Activated CD8-positive, alpha-beta T cell treated with anti-CD3 and anti-CD28 coated beads for 36 hours (primary cell): ENCODE measurements around the gene VIL1. TPM values are rescaled to one million over a fixed set of nuclear protein-coding genes. Genes with fewer than 3 reads are reported as not detected.

Experiments used
- ATAC-seq: fragments of 200-7000 bp; cut with Tn5 transposase; one replicate; pipeline ENCODE4 v1.10.0; 2021; ENCODE audit warnings: mild to moderate bottlenecking, moderate library complexity
- CTCF ChIA-PET: fragments of 350-600 bp; sonication (Branson Sonifier 250); formaldehyde crosslinking; loops from one replicate; lab custom pipeline; 2021; ENCODE audit warnings: antibody characterized with exemption; lab: Charles Lee
- POLR2A ChIA-PET: fragments of 350-600 bp; sonication (Branson Sonifier 250); formaldehyde crosslinking; loops from one replicate; lab custom pipeline; 2021; ENCODE audit warnings: antibody characterized with exemption; lab: Charles Lee
- DNase-seq: peaks from one replicate; pipeline ENCODE4 v3.0.0-alpha.2; 2020
- H3K27ac Mint-ChIP-seq: one replicate; pipeline ENCODE4 v1.8.0; 2021; ENCODE audit warnings: mild to moderate bottlenecking, mixed read lengths
- H3K27me3 Mint-ChIP-seq: one replicate; pipeline ENCODE4 v1.8.0; 2021; ENCODE audit warnings: mixed read lengths
- H3K36me3 Mint-ChIP-seq: one replicate; pipeline ENCODE4 v1.8.0; 2021; ENCODE audit warnings: low read depth, mixed read lengths
- H3K4me1 Mint-ChIP-seq: one replicate; pipeline ENCODE4 v1.8.0; 2021; ENCODE audit warnings: low read depth, mixed read lengths
- H3K4me3 Mint-ChIP-seq: one replicate; pipeline ENCODE4 v1.8.0; 2021; ENCODE audit warnings: mild to moderate bottlenecking, moderate library complexity, mixed read lengths
- H3K9me3 Mint-ChIP-seq: one replicate; pipeline ENCODE4 v1.8.0; 2021; ENCODE audit warnings: mixed read lengths
- CTCF ChIP-seq: fragments of 200-600 bp; IDR thresholded peaks from one replicate; pipeline ENCODE4 v1.8.0; 2022; ENCODE audit warnings: antibody characterized with exemption, mild to moderate bottlenecking
- intact Hi-C: fragments of 100-400 bp; cut with micrococcal nuclease; formaldehyde crosslinking; loops from one replicate; pipeline ENCODE4 v1.10.0; 2022
- total RNA-seq, 2 experiments: library from RNA; stranded (reverse); gene quantifications; one replicate each; pipeline ENCODE4 v1.2.3, GENCODE V29; 2021

Gene VIL1
- total RNA-seq, 2 experiments from 2014 or later = not detected

GRCh38 chr2:218445602-218446001, 26.7 kb downstream of the VIL1 start:
- Mint-ChIP-seq H3K36me3 (peaks cover 32% of the 10 kb centered on the region), H3K4me1 (no peaks in the 10 kb centered on the region), H3K4me3 (no peak overlapping the region), H3K9me3 (no peaks in the 10 kb centered on the region), H3K27me3 (no peaks in the 10 kb centered on the region), H3K27ac (no peak overlapping the region)
- intact Hi-C loops = no loop called here
- ATAC-seq (no peak), DNase-seq (no peak)
- ChIA-PET POLR2A (no interaction called here), CTCF (no interaction called here)
- TF ChIP-seq CTCF = no peak

GRCh38 chr2:218446547-218446946, 27.6 kb downstream of the VIL1 start:
- intact Hi-C loops = no loop called here
- Mint-ChIP-seq H3K4me1 (no peaks in the 10 kb centered on the region), H3K36me3 (peaks cover 32% of the 10 kb centered on the region), H3K27me3 (no peaks in the 10 kb centered on the region), H3K27ac (no peak overlapping the region), H3K4me3 (no peak overlapping the region), H3K9me3 (no peaks in the 10 kb centered on the region)
- TF ChIP-seq CTCF = no peak
- CTCF ChIA-PET = interaction anchor here (2.0 kb wide), 1 partner anchor 16 kb away, joined by 4 read pairs; no protein-coding TSS in a partner anchor
- no peak for DNase-seq
- no peak for ATAC-seq
- POLR2A ChIA-PET = no interaction called here

GRCh38 chr2:218447072-218447471, 28.1 kb downstream of the VIL1 start:
- ChIA-PET CTCF (interaction anchor here (2.0 kb wide), 1 partner anchor 16 kb away, joined by 4 read pairs; no protein-coding TSS in a partner anchor), POLR2A (no interaction called here)
- H3K36me3 Mint-ChIP-seq = peaks cover 35% of the 10 kb centered on the region
- H3K4me1 Mint-ChIP-seq = no peaks in the 10 kb centered on the region
- DNase-seq (no peak), ATAC-seq (no peak)
- no peaks in the 10 kb centered on the region for H3K9me3 Mint-ChIP-seq
- H3K4me3 Mint-ChIP-seq = no peak overlapping the region
- TF ChIP-seq CTCF = no peak
- intact Hi-C loops = no loop called here
- no peaks in the 10 kb centered on the region for H3K27me3 Mint-ChIP-seq
- H3K27ac Mint-ChIP-seq = no peak overlapping the region

DNA sequence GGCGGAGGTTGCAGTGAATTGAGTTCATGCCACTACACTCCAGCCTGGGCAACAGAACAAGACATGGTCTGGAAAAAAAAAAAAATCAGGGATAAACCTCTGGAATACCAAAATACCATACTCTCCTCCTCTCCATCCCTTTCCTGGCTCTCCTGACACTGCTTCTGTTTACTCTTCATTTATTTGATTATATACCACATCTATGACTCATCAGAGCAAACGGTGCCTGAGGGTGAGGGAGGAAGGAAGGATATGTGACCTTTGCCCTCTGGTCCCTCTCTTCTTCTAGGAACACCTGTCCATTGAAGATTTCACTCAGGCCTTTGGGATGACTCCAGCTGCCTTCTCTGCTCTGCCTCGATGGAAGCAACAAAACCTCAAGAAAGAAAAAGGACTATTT, 30.0 kb downstream of the VIL1 start:
- no peak for TF ChIP-seq CTCF

GRCh38 chr2:218452079-218452478, 33.2 kb downstream of the VIL1 start:
- Mint-ChIP-seq H3K27me3 (no peaks in the 10 kb centered on the region), H3K36me3 (peaks cover 64% of the 10 kb centered on the region), H3K4me3 (no peak overlapping the region), H3K4me1 (no peaks in the 10 kb centered on the region), H3K9me3 (peaks cover 1% of the 10 kb centered on the region), H3K27ac (no peak overlapping the region)
- TF ChIP-seq CTCF = no peak
- ChIA-PET POLR2A (no interaction called here), CTCF (no interaction called here)
- DNase-seq = no peak
- intact Hi-C loops = no loop called here
- ATAC-seq = no peak

More for the DNA sequence above, 30.0 kb downstream of the VIL1 start:
- no peaks in the 10 kb centered on the region for H3K9me3 Mint-ChIP-seq
- ATAC-seq = no peak
- CTCF ChIA-PET = no interaction called here
- H3K4me1 Mint-ChIP-seq = no peaks in the 10 kb centered on the region
- intact Hi-C loops = no loop called here
- DNase-seq = no peak
- peaks cover 40% of the 10 kb centered on the region for H3K36me3 Mint-ChIP-seq
- no peaks in the 10 kb centered on the region for H3K27me3 Mint-ChIP-seq
- POLR2A ChIA-PET = no interaction called here
- no peak overlapping the region for H3K4me3 Mint-ChIP-seq
- no peak overlapping the region for H3K27ac Mint-ChIP-seq
